Measurements from ENCODE around the gene SH3GL1. TPM values are rescaled to one million over a fixed set of nuclear protein-coding genes. Genes with fewer than 3 reads are reported as not detected.
A peak's percentile ranks its signal among the peaks of the same experiment; 100 is the strongest.

Gene SH3GL1
- total and polyA plus RNA-seq, 2 of the 4 experiments (the other 2 are of a cell fraction), result 28.1 to 138 TPM

- TF ChIP-seq MAZ (IDR thresholded peaks at IDR 0.05; ENCODE audit: borderline replicate concordance, low read depth, low read length), result no peak
- TF ChIP-seq CEBPB (IDR thresholded peaks at IDR 0.05; ENCODE audit: low read depth, low read length), result peak; percentile 16; the same call in 1 of the 2 replicates
- ATAC-seq (ENCODE audit: low read depth) (no peak), DNase-seq (peak; percentile 62)
- no peaks in the 10 kb centered on the region for H3K9me3 ChIP-seq (ENCODE audit: control insufficient read depth, insufficient read depth, low read length)
- no peak overlapping the region for H3K56ac ChIP-seq (ENCODE audit: extremely low read depth, insufficient read depth, low read length)
- H2BK120ac ChIP-seq (ENCODE audit: low read depth, low read length), result no peak overlapping the region
- no peak overlapping the region for H3K4ac ChIP-seq (ENCODE audit: low read depth, low read length)
- H2AK5ac ChIP-seq (ENCODE audit: low read depth, low read length), result no peak overlapping the region
- no peaks in the 10 kb centered on the region for H3K27me3 ChIP-seq (ENCODE audit: control insufficient read depth, insufficient read depth, low read length)
- WGBS, 2 experiments (ENCODE audit: extremely low coverage in 2 of 2, insufficient read length in 1 of 2), result 92% methylated on average over 4 of the region's 16 CpGs; no CpG with 5 or more reads in 1 of the 2 experiments
- H3K4me1 ChIP-seq (ENCODE audit: control insufficient read depth, insufficient read depth, low read length), result peaks cover 11% of the 10 kb centered on the region; the same call in 1 of the 2 replicates
- no peak overlapping the region for H2AFZ ChIP-seq (replicated peaks; ENCODE audit: low read length, poor library complexity)
- H3K9me1 ChIP-seq (ENCODE audit: insufficient read depth, low read length), result no peaks in the 10 kb centered on the region; the same call in 1 of the 2 replicates
- in situ Hi-C loops (cut with MboI; ENCODE audit: low sequenced_read_pairs) (no loop called here), intact Hi-C loops (cut with micrococcal nuclease) (no loop called here), dilution Hi-C loops (cut with HindIII; ENCODE audit: low sequenced_read_pairs, unreplicated experiment) (no loop called here)
- H3K9ac ChIP-seq (ENCODE audit: low read depth, low read length), result no peak overlapping the region
- CTCF ChIA-PET, result no interaction called here
- POLR2A ChIA-PET (ENCODE audit: unreplicated experiment), result no interaction called here
- peaks cover 6% of the 10 kb centered on the region in 2 experiments; a peak in 1 of 4 replicates for H3K79me1 ChIP-seq (ENCODE audit: low read depth in 1 of 2, low read length in 2 of 2)
- no peak overlapping the region for H4K5ac ChIP-seq (ENCODE audit: low read depth, low read length)
- 0 out of 2 replicates have a peak overlapping the region, but pooled peaks have one; percentile 24 for H4K91ac ChIP-seq (ENCODE audit: insufficient read depth, low read depth, low read length)
- peak overlapping the region; percentile 71 for H2AK9ac ChIP-seq (replicated peaks; ENCODE audit: low read depth, low read length, poor library complexity)
- BruUV-seq (replicated peaks), result no TSS peak
- H3K27ac ChIP-seq (ENCODE audit: insufficient read depth, low read length), result peak overlapping the region; percentile 23; the same call in 1 of the 2 replicates
- no peaks in the 10 kb centered on the region for H4K20me1 ChIP-seq (ENCODE audit: insufficient read depth, low read length)
- H3K23ac ChIP-seq (ENCODE audit: low read depth, low read length), result no peak overlapping the region
- no peak overlapping the region for H3K14ac ChIP-seq (replicated peaks; ENCODE audit: low read depth, low read length)
- H2BK20ac ChIP-seq (ENCODE audit: low read depth, low read length), result no peak overlapping the region
- no peak overlapping the region for H3K4me2 ChIP-seq (ENCODE audit: low read depth, low read length)
- H2BK5ac ChIP-seq (ENCODE audit: low read depth, low read length, poor library complexity, severe bottlenecking), result no peak overlapping the region
- no peak overlapping the region for H2BK15ac ChIP-seq (ENCODE audit: low read depth, low read length)
- peaks cover 20% of the 10 kb centered on the region for H3K36me3 ChIP-seq (ENCODE audit: control insufficient read depth, insufficient read depth, low read length)
- no peak overlapping the region for H4K8ac ChIP-seq (ENCODE audit: low read depth in 2 of 2, low read length in 2 of 2)
- no peak overlapping the region for H3K18ac ChIP-seq (ENCODE audit: low read depth, low read length)
- no peak overlapping the region for H3K4me3 ChIP-seq (ENCODE audit: insufficient read depth, low read depth, low read length)
Measured at GRCh38 chr19:4429256-4429655, 28.9 kb upstream of the SH3GL1 start.

Measured in IMR-90 (cell line).